ENCODE data around the gene SERPINA4.

SERPINA4 gene

DNA sequence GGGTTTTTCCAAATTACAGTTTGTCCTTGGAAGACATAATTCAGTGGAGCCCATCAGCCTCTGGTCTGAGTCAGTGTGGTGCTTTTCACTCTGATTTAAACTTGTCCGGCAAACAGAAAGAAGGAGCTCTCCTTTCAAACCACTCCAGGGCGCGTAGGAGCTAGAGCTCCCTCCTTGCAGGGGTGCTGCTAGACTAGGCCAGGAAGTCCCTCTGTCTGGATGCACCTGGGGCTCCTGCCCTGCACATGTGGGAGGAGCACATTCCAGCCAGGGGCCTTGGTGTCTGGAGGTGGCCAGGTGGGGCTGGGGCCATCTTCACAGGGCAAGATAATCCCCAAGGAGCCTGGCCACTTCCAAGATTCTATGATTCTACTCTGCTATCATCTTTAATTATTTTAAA is 54.0 kb downstream of the SERPINA4 start:
- no peak for DNase-seq (ENCODE audit: low read depth in 2 of 2)

GRCh38 chr14:94615823-94616570 is 54.8 kb downstream of the SERPINA4 start:
- DNase-seq (ENCODE audit: low read depth in 2 of 2): no peak

GRCh38 chr14:94617366-94617941 is 56.2 kb downstream of the SERPINA4 start:
- no peak for DNase-seq (ENCODE audit: low read depth in 2 of 2)

GRCh38 chr14:94617988-94618822 is 57.0 kb downstream of the SERPINA4 start:
- no peak for DNase-seq (ENCODE audit: low read depth in 2 of 2)

GRCh38 chr14:94619297-94619696 is 58.1 kb downstream of the SERPINA4 start:
- no peak for DNase-seq (ENCODE audit: low read depth in 2 of 2)

Data from stimulated activated CD4-positive, alpha-beta T cell treated with anti-CD3 and anti-CD28 coated beads, Interleukin-1b, Interleukin-23, amount 100 ng/mL, for 4 hours (primary cell).